Parathyroid adenoma (tissue), 2 donors: ENCODE measurements around the gene HINFP.
"Not testable (repeated sequence)": the region's sequence is repeated elsewhere in the genome, so short reads cannot be mapped to it uniquely, and the experiment has no call there.

Experiments
- H2AFZ ChIP-seq: fragments of 300-600 bp; sonication (generic); one replicate; pipeline ENCODE4 v1.7.0; 2017; ENCODE audit warnings: antibody characterized with exemption, mild to moderate bottlenecking
- H3K27ac ChIP-seq: fragments of 300-600 bp; sonication (generic); one replicate; pipeline ENCODE4 v1.7.0; 2017
- H3K27me3 ChIP-seq: fragments of 300-600 bp; sonication (generic); one replicate; pipeline ENCODE4 v1.7.0; 2017; ENCODE audit warnings: low read length; ENCODE audit not compliant: control insufficient read depth, insufficient read depth
- H3K36me3 ChIP-seq: fragments of 300-600 bp; sonication (generic); one replicate; pipeline ENCODE4 v1.7.0; 2017; ENCODE audit warnings: low read length; ENCODE audit not compliant: control insufficient read depth, insufficient read depth
- H3K4me1 ChIP-seq: fragments of 300-600 bp; sonication (generic); one replicate; pipeline ENCODE4 v1.7.0; 2017; ENCODE audit warnings: control low read depth
- H3K4me2 ChIP-seq: fragments of 300-600 bp; sonication (generic); one replicate; pipeline ENCODE4 v1.7.0; 2017; ENCODE audit warnings: low read length
- H3K4me3 ChIP-seq: fragments of 300-600 bp; sonication (generic); one replicate; pipeline ENCODE4 v1.7.0; 2017; ENCODE audit warnings: low read depth, low read length
- H3K79me2 ChIP-seq: fragments of 300-600 bp; sonication (generic); one replicate; pipeline ENCODE4 v1.7.0; 2017; ENCODE audit warnings: control low read depth
- H3K9ac ChIP-seq: fragments of 300-600 bp; sonication (generic); one replicate; pipeline ENCODE4 v1.7.0; 2017; ENCODE audit warnings: mild to moderate bottlenecking
- H3K9me3 ChIP-seq: fragments of 300-600 bp; sonication (generic); one replicate; pipeline ENCODE4 v1.7.0; 2017; ENCODE audit warnings: low read length; ENCODE audit not compliant: control insufficient read depth
- CTCF ChIP-seq: fragments of 300-600 bp; sonication (generic); IDR thresholded peaks from one replicate; pipeline ENCODE4 v1.7.0; 2017; ENCODE audit warnings: antibody characterized with exemption, mild to moderate bottlenecking
- donor health status: primary hyperparathyroidism.

Gene HINFP

GRCh38 chr11:119166368-119167076 is 45.1 kb downstream of the HINFP start:
- no peak overlapping the region for H3K9ac ChIP-seq
- H3K36me3 ChIP-seq: no peaks in the 10 kb centered on the region
- H3K27ac ChIP-seq: peak overlapping the region; percentile 68
- no peak for TF ChIP-seq CTCF
- H2AFZ ChIP-seq: peak overlapping the region; percentile 60
- H3K4me1 ChIP-seq: peaks cover 6% of the 10 kb centered on the region
- no peaks in the 10 kb centered on the region for H3K9me3 ChIP-seq
- H3K4me3 ChIP-seq: no peak overlapping the region
- no peaks in the 10 kb centered on the region for H3K79me2 ChIP-seq
- H3K4me2 ChIP-seq: no peak overlapping the region
- H3K27me3 ChIP-seq: no peaks in the 10 kb centered on the region

- H3K4me3 ChIP-seq: not testable (repeated sequence)
Observed at GRCh38 chr11:119167077-119167458, 45.7 kb downstream of the HINFP start.

GRCh38 chr11:119167933-119168332 is 46.6 kb downstream of the HINFP start:
- Histone ChIP-seq H3K4me2 (no peak overlapping the region), H3K27me3 (no peaks in the 10 kb centered on the region), H3K36me3 (no peaks in the 10 kb centered on the region), H3K9me3 (no peaks in the 10 kb centered on the region), H3K27ac (no peak overlapping the region), H3K4me3 (no peak overlapping the region), H3K79me2 (no peaks in the 10 kb centered on the region), H2AFZ (no peak overlapping the region), H3K9ac (no peak overlapping the region), H3K4me1 (peaks cover 6% of the 10 kb centered on the region)
- no peak for TF ChIP-seq CTCF

More at GRCh38 chr11:119167077-119167458, 45.7 kb downstream of the HINFP start:
- H3K36me3 ChIP-seq, H3K4me2 ChIP-seq, H3K27me3 ChIP-seq, H3K4me1 ChIP-seq, H3K79me2 ChIP-seq, H3K9ac ChIP-seq, H3K9me3 ChIP-seq: not testable (repeated sequence)
- Histone ChIP-seq H3K27ac (peak overlapping the region; percentile 68), H2AFZ (peak overlapping the region; percentile 60)

- no peaks in the 10 kb centered on the region for H3K36me3 ChIP-seq
- peak within 1 kb of the TSS; percentile 93 for H2AFZ ChIP-seq
- H3K4me1 ChIP-seq: peaks cover 6% of the 10 kb centered on the region
- peak; percentile 71 for TF ChIP-seq CTCF
- H3K79me2 ChIP-seq: no peaks in the 10 kb centered on the region
- H3K27me3 ChIP-seq: no peaks in the 10 kb centered on the region
- H3K9me3 ChIP-seq: no peaks in the 10 kb centered on the region
- H3K27ac ChIP-seq: peak within 1 kb of the TSS; percentile 84
- H3K4me3 ChIP-seq: peak within 1 kb of the TSS; percentile 89
- peak within 1 kb of the TSS; percentile 67 for H3K9ac ChIP-seq
- H3K4me2 ChIP-seq: peak within 1 kb of the TSS; percentile 77
Observed at GRCh38 chr11:119168471-119169281, 47.3 kb downstream of the HINFP start, which contains the start of gene NLRX1. Gene NLRX1 (plus strand): TSS chr11:119168725. CDS start chr11:119171404, 2,679 bp downstream.

GRCh38 chr11:119169282-119169719 is 47.9 kb downstream of the HINFP start:
- H3K27ac ChIP-seq: peak overlapping the region; percentile 84
- peak overlapping the region; percentile 77 for H3K4me2 ChIP-seq
- H3K4me3 ChIP-seq: peak overlapping the region; percentile 89
- H2AFZ ChIP-seq: peak overlapping the region; percentile 93
- peak overlapping the region; percentile 67 for H3K9ac ChIP-seq
- H3K4me1 ChIP-seq: peaks cover 6% of the 10 kb centered on the region
- H3K79me2 ChIP-seq: no peaks in the 10 kb centered on the region
- no peak for TF ChIP-seq CTCF
- no peaks in the 10 kb centered on the region for H3K36me3 ChIP-seq
- no peaks in the 10 kb centered on the region for H3K9me3 ChIP-seq
- no peaks in the 10 kb centered on the region for H3K27me3 ChIP-seq
